Measurements from ENCODE around the gene CABYR.

DNA sequence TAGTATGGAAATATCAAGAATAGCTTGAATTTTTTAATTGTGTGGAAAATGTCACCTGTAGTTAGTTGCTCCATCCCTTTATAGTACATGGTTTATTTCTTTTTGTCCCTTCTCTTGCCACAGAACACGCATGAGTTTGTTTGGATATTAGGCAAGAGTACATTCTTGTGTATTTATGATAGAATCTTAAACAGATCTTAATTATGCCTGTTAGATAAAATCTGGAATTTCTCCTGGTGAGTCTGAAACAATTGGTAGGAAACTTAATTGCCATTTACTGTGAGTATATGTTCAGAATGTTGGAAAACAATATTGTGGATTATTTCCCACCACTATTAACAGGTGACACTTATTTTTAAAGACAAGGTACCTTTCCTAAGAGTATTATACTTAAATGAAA, 30.2 kb upstream of the CABYR start:
- TF ChIP-seq, protein P1, sequence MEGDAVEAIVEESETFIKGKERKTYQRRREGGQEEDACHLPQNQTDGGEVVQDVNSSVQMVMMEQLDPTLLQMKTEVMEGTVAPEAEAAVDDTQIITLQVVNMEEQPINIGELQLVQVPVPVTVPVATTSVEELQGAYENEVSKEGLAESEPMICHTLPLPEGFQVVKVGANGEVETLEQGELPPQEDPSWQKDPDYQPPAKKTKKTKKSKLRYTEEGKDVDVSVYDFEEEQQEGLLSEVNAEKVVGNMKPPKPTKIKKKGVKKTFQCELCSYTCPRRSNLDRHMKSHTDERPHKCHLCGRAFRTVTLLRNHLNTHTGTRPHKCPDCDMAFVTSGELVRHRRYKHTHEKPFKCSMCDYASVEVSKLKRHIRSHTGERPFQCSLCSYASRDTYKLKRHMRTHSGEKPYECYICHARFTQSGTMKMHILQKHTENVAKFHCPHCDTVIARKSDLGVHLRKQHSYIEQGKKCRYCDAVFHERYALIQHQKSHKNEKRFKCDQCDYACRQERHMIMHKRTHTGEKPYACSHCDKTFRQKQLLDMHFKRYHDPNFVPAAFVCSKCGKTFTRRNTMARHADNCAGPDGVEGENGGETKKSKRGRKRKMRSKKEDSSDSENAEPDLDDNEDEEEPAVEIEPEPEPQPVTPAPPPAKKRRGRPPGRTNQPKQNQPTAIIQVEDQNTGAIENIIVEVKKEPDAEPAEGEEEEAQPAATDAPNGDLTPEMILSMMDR (IDR thresholded peaks at IDR 0.05), result no peak
- no peak for TF ChIP-seq ZFX (IDR thresholded peaks at IDR 0.05; ENCODE audit: borderline replicate concordance)

Measured in 22Rv1 (cell line).